Activated B cell treated with CpG ODN at 0.5 μM for 24 hours (primary cell): ENCODE data around the gene CCDC40. TPM values are rescaled to one million over a fixed set of nuclear protein-coding genes. Genes with fewer than 3 reads are reported as not detected.

ENCODE experiments used
- ATAC-seq: fragments of 200-7000 bp; cut with Tn5 transposase; one replicate; pipeline ENCODE4 v1.10.0; 2021; ENCODE audit warnings: low read depth, mild to moderate bottlenecking, moderate library complexity
- CTCF ChIA-PET: fragments of 350-600 bp; sonication (Branson Sonifier 250); formaldehyde crosslinking; loops from one replicate; lab custom pipeline; 2021; ENCODE audit warnings: antibody characterized with exemption; lab: Charles Lee
- POLR2A ChIA-PET: fragments of 350-600 bp; sonication (Branson Sonifier 250); formaldehyde crosslinking; loops from one replicate; lab custom pipeline; 2021; ENCODE audit warnings: antibody characterized with exemption; lab: Charles Lee
- DNase-seq: peaks from one replicate; pipeline ENCODE4 v3.0.0; 2022
- H3K27ac Mint-ChIP-seq: one replicate; pipeline ENCODE4 v1.8.0; 2020; ENCODE audit warnings: mixed read lengths
- H3K27me3 Mint-ChIP-seq: one replicate; pipeline ENCODE4 v1.8.0; 2021; ENCODE audit warnings: mixed read lengths
- H3K36me3 Mint-ChIP-seq: one replicate; pipeline ENCODE4 v1.8.0; 2021; ENCODE audit warnings: low read depth, mixed read lengths
- H3K4me1 Mint-ChIP-seq: one replicate; pipeline ENCODE4 v1.8.0; 2021; ENCODE audit warnings: mixed read lengths
- H3K4me3 Mint-ChIP-seq: one replicate; pipeline ENCODE4 v1.8.0; 2020; ENCODE audit warnings: mild to moderate bottlenecking, mixed read lengths
- H3K9me3 Mint-ChIP-seq: one replicate; pipeline ENCODE4 v1.8.0; 2020; ENCODE audit warnings: mixed read lengths
- CTCF ChIP-seq: fragments of 200-600 bp; IDR thresholded peaks from one replicate; pipeline ENCODE4 v1.8.0; 2022; ENCODE audit warnings: antibody characterized with exemption, mild to moderate bottlenecking
- intact Hi-C: fragments of 100-400 bp; cut with micrococcal nuclease; formaldehyde crosslinking; loops from one replicate; pipeline ENCODE4 v1.15.1; 2024
- total RNA-seq: library from RNA; stranded (reverse); gene quantifications from 2 replicates; pipeline ENCODE4 v1.2.3, GENCODE V29; 2022

The CCDC40 gene
- total RNA-seq: 0.46 and 0.55 TPM in 2 replicates

DNA sequence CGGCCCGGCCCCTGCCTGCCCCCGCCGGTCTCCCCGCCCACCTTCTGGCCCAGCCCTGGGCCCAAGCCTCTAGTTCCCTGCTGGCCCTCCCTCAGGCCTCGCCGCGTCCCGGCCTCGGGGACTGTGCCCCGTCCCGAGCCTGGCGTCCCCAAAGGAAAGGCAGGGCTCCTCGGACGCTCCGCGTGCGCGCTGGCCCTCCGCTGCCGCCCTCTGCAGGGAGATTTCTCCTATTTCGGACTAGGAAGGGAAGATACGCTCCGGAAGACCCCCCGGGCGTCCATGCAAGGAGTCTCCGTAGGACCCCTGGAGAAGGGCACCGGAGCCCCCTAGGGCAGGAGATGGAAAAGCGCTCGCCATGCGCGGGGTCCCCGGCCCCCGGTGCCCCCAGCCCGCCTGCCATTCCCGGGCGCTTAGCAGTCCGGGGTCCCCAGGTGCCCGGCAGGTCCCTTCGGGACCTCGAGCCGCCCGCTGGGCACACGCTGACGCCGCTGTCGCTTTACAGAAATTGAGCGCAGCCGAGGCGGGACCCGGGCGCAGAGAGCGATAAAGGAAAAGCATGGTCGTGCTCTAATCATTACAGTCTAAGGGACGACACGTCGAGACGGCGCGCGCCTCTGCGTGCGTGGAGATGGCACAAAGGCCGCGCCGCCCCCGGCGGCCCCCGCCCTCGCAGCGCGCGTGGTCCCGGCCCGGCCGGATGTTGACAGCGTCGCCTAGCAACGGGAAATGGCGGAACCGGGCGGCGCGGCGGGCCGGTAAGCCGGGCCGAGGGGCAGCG is at the start of gene CCDC40:
Gene CCDC40, plus strand, starts transcription at position 706 of the 778 bp plus-strand sequence. Its CDS starts 21 bp downstream, at position 727.
- intact Hi-C loops: loop anchor here (1.0 to 5.0 kb wide), 4 partner anchors 28 to 239 kb away; partner anchors contain the start of genes CBX4, CBX8 and GAA
- H3K27me3 Mint-ChIP-seq: peaks cover 3% of the 10 kb centered on the region
- ATAC-seq: peak; percentile 83
- peaks cover 15% of the 10 kb centered on the region for H3K4me1 Mint-ChIP-seq
- ChIA-PET CTCF (no interaction called here), POLR2A (no interaction called here)
- no peaks in the 10 kb centered on the region for H3K9me3 Mint-ChIP-seq
- peak within 1 kb of the TSS; percentile 89 for H3K4me3 Mint-ChIP-seq
- TF ChIP-seq CTCF: no peak
- H3K27ac Mint-ChIP-seq: peak within 1 kb of the TSS; percentile 86
- DNase-seq: peak; percentile 80
- H3K36me3 Mint-ChIP-seq: peaks cover 3% of the 10 kb centered on the region

DNA sequence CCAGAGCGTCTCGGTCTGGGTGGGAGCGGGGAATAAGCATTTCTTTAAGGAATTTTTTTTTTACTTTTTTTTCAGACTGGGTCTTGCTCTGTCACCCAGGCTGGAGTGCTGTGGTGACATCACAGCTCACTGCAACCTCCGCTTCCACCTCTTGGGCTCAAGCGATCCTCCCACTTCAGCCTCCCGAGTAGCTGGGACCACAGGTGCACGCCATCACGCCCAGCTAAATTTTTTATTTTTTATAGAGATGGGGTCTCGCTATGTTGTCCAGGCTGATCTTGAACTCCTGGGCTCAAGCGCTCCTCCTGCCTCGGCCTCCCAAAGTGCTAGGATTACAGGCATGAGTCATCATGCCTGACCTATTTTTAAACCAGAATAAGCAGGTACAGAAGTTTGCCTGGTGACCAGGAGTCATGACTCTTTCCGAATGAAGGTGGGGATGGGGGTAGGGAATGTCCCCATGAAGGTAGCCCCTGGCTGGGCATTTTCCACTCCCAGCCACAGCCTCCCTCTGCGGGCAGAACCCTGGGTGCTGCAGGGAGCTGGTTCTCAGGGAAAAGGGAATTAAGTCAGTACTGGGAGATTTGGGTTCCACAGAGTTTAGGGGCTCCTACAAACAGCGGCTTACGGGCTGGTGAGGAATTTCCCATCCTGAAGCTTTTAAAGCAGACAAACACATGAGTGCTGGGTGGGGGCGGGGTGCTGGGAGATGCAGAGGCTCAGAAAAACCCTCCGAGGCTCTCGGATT is 49.1 kb upstream of the CCDC40 start:
- intact Hi-C loops: no loop called here
- no peak overlapping the region for H3K4me3 Mint-ChIP-seq
- no peaks in the 10 kb centered on the region for H3K36me3 Mint-ChIP-seq
- ATAC-seq: no peak
- CTCF ChIA-PET: interaction anchor here (1.1 kb wide), 1 partner anchor 17 kb away, joined by 4 read pairs; no protein-coding TSS in a partner anchor
- no peak for DNase-seq
- POLR2A ChIA-PET: no interaction called here
- no peak overlapping the region for H3K27ac Mint-ChIP-seq
- no peaks in the 10 kb centered on the region for H3K9me3 Mint-ChIP-seq
- no peak for TF ChIP-seq CTCF
- peaks cover 10% of the 10 kb centered on the region for H3K4me1 Mint-ChIP-seq
- no peaks in the 10 kb centered on the region for H3K27me3 Mint-ChIP-seq

- CTCF ChIA-PET: interaction anchor here (1.1 kb wide), 1 partner anchor 17 kb away, joined by 4 read pairs; no protein-coding TSS in a partner anchor
Measured at GRCh38 chr17:79987935-79988184, 48.6 kb upstream of the CCDC40 start.

GRCh38 chr17:79988185-79988971 is 48.1 kb upstream of the CCDC40 start:
- ATAC-seq: no peak
- no peaks in the 10 kb centered on the region for H3K9me3 Mint-ChIP-seq
- peaks cover 2% of the 10 kb centered on the region for H3K27me3 Mint-ChIP-seq
- no peak for DNase-seq
- TF ChIP-seq CTCF: no peak
- H3K4me1 Mint-ChIP-seq: peaks cover 20% of the 10 kb centered on the region
- POLR2A ChIA-PET: no interaction called here
- H3K36me3 Mint-ChIP-seq: no peaks in the 10 kb centered on the region
- CTCF ChIA-PET: interaction anchor here (1.1 kb wide), 1 partner anchor 18 kb away, joined by 4 read pairs; no protein-coding TSS in a partner anchor
- H3K4me3 Mint-ChIP-seq: no peak overlapping the region
- intact Hi-C loops: no loop called here
- H3K27ac Mint-ChIP-seq: no peak overlapping the region

More at GRCh38 chr17:79987935-79988184, 48.6 kb upstream of the CCDC40 start:
- intact Hi-C loops: no loop called here
- POLR2A ChIA-PET: no interaction called here
- no peaks in the 10 kb centered on the region for H3K36me3 Mint-ChIP-seq
- no peak for ATAC-seq
- H3K27ac Mint-ChIP-seq: no peak overlapping the region
- H3K9me3 Mint-ChIP-seq: no peaks in the 10 kb centered on the region
- no peak for TF ChIP-seq CTCF
- H3K27me3 Mint-ChIP-seq: no peaks in the 10 kb centered on the region
- DNase-seq: no peak
- H3K4me3 Mint-ChIP-seq: no peak overlapping the region
- peaks cover 15% of the 10 kb centered on the region for H3K4me1 Mint-ChIP-seq
